ENCODE data around the gene KLF7. TPM values are rescaled to one million over a fixed set of nuclear protein-coding genes. Genes with fewer than 3 reads are reported as not detected.
"Not testable (repeated sequence)": the region's sequence is repeated elsewhere in the genome, so short reads cannot be mapped to it uniquely, and the experiment has no call there.

KLF7 gene
- total and polyA plus RNA-seq, 7 donors, result 1.1 to 13.5 (median 5.4) TPM

GRCh38 chr2:207039225-207039624 lies 126.5 kb downstream of the KLF7 start:
- Histone ChIP-seq H3K4me3 (no peak overlapping the region), H3K27me3 (ENCODE audit: insufficient read depth in 3 of 3, low read length in 2 of 3) (peaks cover 0 to 2% (median 0%) of the 10 kb centered on the region in 3 donors), H3K9me3 (no peaks in the 10 kb centered on the region), H3K27ac (no peak overlapping the region), H3K4me1 (no peaks in the 10 kb centered on the region), H3K36me3 (ENCODE audit: insufficient read depth in 1 of 2, low read depth in 1 of 2) (no peaks in the 10 kb centered on the region)
- 60 to 72% (median 70%) methylated on average over 4 of the region's 4 CpGs for WGBS, 3 donors
- intact Hi-C loops (cut with DNase I), result no loop called here
- ATAC-seq (no peak), DNase-seq (no peak)
- TF ChIP-seq CTCF (IDR thresholded peaks at IDR 0.05), result no peak

- Histone ChIP-seq H3K36me3 (ENCODE audit: insufficient read depth in 1 of 2, low read depth in 1 of 2) (no peaks in the 10 kb centered on the region), H3K27me3 (ENCODE audit: insufficient read depth in 3 of 3, low read length in 2 of 3) (peaks cover 0 to 2% (median 0%) of the 10 kb centered on the region in 3 donors), H3K4me3 (no peak overlapping the region), H3K27ac (no peak overlapping the region), H3K4me1 (no peaks in the 10 kb centered on the region), H3K9me3 (peaks cover 3% of the 10 kb centered on the region)
- WGBS, 3 donors, result 65 to 71% (median 67%) methylated on average over 2 of the region's 2 CpGs
- no peak for TF ChIP-seq CTCF (IDR thresholded peaks at IDR 0.05)
- intact Hi-C loops (cut with DNase I), result no loop called here
- no peak for ATAC-seq
- DNase-seq, result no peak
Measured at GRCh38 chr2:207038299-207038698, 127.4 kb downstream of the KLF7 start.

GRCh38 chr2:207037896-207038295 lies 127.9 kb downstream of the KLF7 start:
- H3K27ac ChIP-seq, result no peak overlapping the region
- no peak for ATAC-seq

GRCh38 chr2:207037023-207037422 lies 128.7 kb downstream of the KLF7 start:
- H3K4me1 ChIP-seq; H3K36me3 ChIP-seq (ENCODE audit: insufficient read depth in 1 of 2, low read depth in 1 of 2); intact Hi-C loops (cut with DNase I); DNase-seq; H3K27me3 ChIP-seq (ENCODE audit: insufficient read depth in 3 of 3, low read length in 2 of 3); H3K9me3 ChIP-seq; H3K4me3 ChIP-seq; ATAC-seq; H3K27ac ChIP-seq: not testable (repeated sequence)
- 58 to 70% (median 65%) methylated on average over 3 of the region's 8 CpGs for WGBS, 3 donors

More at GRCh38 chr2:207037896-207038295, 127.9 kb downstream of the KLF7 start:
- no peak for TF ChIP-seq CTCF (IDR thresholded peaks at IDR 0.05)
- Histone ChIP-seq H3K27me3 (ENCODE audit: insufficient read depth in 3 of 3, low read length in 2 of 3) (peaks cover 0 to 2% (median 0%) of the 10 kb centered on the region in 3 donors), H3K4me3 (no peak overlapping the region), H3K4me1 (no peaks in the 10 kb centered on the region), H3K9me3 (peaks cover 3% of the 10 kb centered on the region), H3K36me3 (ENCODE audit: insufficient read depth in 1 of 2, low read depth in 1 of 2) (no peaks in the 10 kb centered on the region)
- 40 to 50% (median 46%) methylated on average over 7 of the region's 7 CpGs for WGBS, 3 donors
- DNase-seq, result no peak
- intact Hi-C loops (cut with DNase I), result no loop called here

- Histone ChIP-seq H3K9me3 (peaks cover 3% of the 10 kb centered on the region), H3K4me3 (no peak overlapping the region), H3K27me3 (ENCODE audit: insufficient read depth in 3 of 3, low read length in 2 of 3) (no peaks in the 10 kb centered on the region), H3K36me3 (ENCODE audit: insufficient read depth in 1 of 2, low read depth in 1 of 2) (no peaks in the 10 kb centered on the region), H3K4me1 (no peaks in the 10 kb centered on the region), H3K27ac (no peak overlapping the region)
- WGBS, 3 donors, result 35 to 41% (median 37%) methylated on average over 2 of the region's 2 CpGs
- intact Hi-C loops (cut with DNase I), result no loop called here
- TF ChIP-seq CTCF (IDR thresholded peaks at IDR 0.05), result no peak
- DNase-seq, result no peak
- no peak for ATAC-seq
Measured at GRCh38 chr2:207035875-207036274, 129.9 kb downstream of the KLF7 start.

Measured in psoas muscle (tissue), 8 donors.